HG03460 (cell line): ENCODE data around the gene RGL4.
"Not testable (repeated sequence)": the region's sequence is repeated elsewhere in the genome, so short reads cannot be mapped to it uniquely, and the experiment has no call there.

ENCODE experiments used
- ATAC-seq: cut with Tn5 transposase; IDR thresholded peaks from one replicate; pipeline ENCODE4 v1.9.1; 2021; ENCODE audit not compliant: unreplicated experiment

RGL4 gene

DNA sequence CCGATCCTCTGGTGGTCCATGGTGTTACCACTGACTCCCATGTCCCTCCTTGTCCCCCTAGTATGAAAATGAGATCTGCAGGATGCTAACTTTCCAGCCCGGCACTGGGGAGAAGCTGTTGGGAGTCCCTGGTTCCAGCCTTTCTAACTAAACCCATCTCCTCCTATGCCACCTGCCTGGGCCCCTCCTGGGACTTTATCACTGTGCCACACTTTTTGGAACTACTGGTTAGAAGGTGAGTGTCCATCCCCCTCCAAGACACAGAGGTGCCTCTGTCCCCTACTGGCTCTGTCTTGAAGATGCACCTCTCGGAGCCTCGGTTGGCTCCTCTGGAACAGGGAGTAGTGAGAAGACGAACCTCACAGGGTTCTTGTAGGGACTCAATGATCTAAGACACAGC is at the start of gene RGL4:
RGL4 (plus strand) TSS at position 301 of the 400 bp plus-strand sequence. CDS start 1,018 bp downstream, outside the sequence.
- no peak for ATAC-seq

DNA sequence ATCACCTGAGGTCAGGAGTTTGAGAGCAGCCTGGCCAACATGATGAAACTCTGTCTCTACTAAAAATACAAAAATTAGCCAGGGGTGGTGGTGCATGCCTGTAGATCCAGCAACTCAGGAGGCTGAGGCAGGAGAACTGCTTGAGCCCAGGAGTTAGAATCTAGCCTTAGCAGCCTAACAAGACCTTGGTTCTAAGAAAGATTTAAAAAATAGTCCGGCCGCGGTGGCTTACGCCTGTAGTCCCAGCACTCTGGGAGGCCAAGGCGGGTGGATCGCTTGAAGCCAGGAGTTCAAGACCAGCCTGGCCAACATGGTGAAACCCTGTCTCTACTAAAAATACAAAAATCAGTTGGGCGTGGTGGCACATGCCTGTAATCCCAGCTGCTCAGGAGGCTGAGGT is 44.3 kb upstream of the RGL4 start:
- ATAC-seq: not testable (repeated sequence)

DNA sequence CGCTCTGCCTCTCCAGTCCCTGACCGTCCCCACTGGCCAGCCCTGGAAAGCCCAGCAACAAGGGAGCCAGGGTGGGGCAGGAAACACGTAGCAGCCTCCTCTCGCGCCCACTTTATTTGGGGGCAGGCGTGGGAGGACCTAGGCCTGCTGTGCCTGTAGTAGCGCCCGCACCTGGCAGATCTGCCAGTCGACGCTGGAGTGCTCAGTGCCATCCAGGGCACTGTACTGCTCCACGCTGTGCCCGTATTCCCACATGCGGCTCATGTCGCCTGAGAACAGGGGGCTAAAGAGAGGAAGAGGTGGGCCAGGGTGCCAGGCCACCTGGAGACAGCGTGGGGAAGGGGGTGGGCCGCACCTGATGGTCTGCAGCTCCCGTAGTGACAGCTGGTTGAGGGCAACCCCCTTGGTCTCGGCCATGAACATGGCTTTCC is 41.7 kb upstream of the RGL4 start:
- no peak for ATAC-seq

- ATAC-seq: no peak
Observed at GRCh38 chr22:23651676-23652075, 39.1 kb upstream of the RGL4 start.

- ATAC-seq: no peak
Observed at GRCh38 chr22:23652286-23652685, 38.5 kb upstream of the RGL4 start.

DNA sequence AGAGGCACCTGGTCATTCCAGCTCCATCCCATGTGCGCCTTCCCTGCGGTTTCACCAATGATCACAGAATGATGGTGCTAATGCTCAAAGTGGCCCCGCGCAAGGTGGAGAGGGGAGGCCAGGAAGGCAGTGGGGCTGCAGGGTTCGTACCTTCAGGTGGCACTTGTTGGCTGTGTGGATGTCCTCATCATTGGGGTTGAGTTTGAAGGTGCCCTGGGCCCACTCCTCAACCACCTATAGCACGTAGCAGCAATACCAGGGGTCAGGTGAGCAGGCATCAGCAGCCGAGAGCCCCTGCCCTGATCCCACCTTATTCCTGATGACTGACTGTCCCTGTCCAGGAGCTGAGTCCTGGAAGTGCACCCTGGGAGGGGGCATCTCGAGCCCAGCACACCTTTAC is 38.1 kb upstream of the RGL4 start:
- ATAC-seq: no peak

- no peak for ATAC-seq
Observed at GRCh38 chr22:23655891-23656475, 34.8 kb upstream of the RGL4 start.

DNA sequence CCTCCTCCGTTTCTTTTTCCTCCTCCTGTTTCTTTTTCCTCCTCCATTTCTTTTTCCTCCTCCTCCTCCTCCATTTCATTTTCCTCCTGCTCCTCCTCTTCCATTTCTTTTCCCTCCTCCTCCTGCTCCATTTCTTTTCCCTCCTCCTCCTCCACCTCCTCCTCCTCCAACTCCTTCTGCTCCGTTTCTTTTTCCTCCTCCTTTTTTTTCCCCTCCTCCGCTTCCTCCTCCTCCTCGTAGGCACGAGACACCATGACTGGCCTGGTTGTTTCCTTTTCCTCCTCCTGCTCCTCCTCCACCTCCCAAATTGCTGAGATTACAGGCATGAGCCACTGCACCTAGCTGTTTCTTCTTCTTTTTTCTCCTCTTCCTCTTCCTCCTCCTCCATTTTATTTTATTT is 33.1 kb upstream of the RGL4 start:
- no peak for ATAC-seq

- ATAC-seq: not testable (repeated sequence)
Observed at GRCh38 chr22:23660381-23660780, 30.4 kb upstream of the RGL4 start.

DNA sequence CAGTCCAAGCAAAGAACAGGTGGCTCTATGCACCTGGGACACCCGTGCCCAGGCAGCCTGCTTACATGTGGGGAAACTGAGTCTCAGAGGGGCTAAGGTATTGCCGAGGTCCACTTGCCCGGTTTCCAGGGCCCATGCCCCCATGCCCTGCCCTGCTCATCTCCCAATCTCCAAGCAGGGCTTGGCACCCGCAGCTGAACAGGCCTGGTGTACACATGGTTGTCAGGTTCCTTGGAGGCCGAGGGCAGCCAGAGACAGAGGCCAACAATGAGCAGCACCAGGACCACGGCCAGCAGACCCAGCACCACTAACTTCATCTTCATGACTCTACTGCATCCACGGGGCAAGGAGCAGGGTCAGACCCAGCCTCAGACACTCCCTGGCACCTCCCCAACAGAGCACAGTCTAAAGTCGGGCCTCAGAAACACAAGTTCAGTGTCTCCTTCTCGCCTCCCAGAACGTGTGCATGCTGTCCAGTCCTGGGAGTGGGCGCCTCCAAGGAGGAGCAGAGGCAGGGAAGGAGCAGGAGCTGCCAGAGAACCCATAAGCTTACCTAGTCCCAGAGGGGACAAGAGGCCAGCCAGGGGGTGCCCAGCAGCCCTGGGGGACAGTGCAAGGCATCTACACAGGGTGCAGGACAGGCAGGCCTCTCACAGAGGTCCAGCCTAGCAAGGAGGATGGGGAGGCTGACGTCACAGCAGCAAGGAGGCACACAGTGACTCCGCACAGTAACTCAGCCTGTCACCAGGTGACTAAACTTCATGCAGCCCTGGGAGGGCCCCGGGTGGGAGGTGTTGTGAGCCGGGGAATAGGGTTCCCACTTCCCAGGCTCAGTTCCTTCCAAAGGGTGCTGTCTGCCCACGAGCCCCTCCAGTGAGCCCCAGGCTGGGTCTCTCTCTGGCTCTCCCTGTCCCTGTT is 20.2 kb upstream of the RGL4 start:
- ATAC-seq: no peak

GRCh38 chr22:23671387-23671786 is 19.4 kb upstream of the RGL4 start:
- ATAC-seq: not testable (repeated sequence)

DNA sequence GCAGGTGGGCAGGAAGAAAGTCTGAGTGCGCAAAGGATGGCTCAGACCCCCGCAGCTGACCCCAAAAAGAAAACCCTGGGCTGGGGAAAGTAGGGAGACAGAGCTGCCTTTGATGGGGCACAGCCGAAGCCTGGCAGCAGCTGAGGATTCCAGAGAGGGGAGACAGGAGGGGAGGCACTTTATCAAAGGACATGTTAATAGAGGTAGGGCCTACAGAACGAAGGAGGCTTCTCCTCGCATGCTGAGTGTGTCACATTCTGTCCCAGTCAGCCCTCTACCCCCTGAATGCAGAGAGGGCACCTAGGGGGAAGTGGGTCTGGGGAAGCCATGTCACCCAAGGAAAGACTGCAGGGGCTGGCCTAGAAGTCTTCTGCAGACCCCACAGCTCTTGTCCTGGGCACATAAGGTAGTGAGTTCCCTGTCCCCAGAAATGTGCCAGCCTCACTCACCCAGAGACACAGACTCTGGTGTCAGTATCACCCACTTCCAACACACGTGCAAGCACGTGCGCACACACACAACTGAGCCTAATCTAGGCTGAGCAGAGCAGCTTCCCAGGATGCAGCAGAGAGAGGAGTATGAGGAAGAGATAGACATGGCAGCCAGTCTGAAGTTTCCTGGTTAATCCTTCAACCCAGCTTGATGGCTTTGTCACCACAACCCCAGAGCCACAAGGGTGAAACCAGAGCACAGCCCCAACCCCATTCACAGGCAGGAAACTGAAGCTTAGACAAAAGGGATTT is 18.3 kb upstream of the RGL4 start:
- ATAC-seq: not testable (repeated sequence)

- no peak for ATAC-seq
Observed at GRCh38 chr22:23673050-23673620, 17.7 kb upstream of the RGL4 start.

- ATAC-seq: no peak
Observed at GRCh38 chr22:23673826-23674690, 16.8 kb upstream of the RGL4 start.

GRCh38 chr22:23674886-23675501 is 15.8 kb upstream of the RGL4 start:
- not testable (repeated sequence) for ATAC-seq

DNA sequence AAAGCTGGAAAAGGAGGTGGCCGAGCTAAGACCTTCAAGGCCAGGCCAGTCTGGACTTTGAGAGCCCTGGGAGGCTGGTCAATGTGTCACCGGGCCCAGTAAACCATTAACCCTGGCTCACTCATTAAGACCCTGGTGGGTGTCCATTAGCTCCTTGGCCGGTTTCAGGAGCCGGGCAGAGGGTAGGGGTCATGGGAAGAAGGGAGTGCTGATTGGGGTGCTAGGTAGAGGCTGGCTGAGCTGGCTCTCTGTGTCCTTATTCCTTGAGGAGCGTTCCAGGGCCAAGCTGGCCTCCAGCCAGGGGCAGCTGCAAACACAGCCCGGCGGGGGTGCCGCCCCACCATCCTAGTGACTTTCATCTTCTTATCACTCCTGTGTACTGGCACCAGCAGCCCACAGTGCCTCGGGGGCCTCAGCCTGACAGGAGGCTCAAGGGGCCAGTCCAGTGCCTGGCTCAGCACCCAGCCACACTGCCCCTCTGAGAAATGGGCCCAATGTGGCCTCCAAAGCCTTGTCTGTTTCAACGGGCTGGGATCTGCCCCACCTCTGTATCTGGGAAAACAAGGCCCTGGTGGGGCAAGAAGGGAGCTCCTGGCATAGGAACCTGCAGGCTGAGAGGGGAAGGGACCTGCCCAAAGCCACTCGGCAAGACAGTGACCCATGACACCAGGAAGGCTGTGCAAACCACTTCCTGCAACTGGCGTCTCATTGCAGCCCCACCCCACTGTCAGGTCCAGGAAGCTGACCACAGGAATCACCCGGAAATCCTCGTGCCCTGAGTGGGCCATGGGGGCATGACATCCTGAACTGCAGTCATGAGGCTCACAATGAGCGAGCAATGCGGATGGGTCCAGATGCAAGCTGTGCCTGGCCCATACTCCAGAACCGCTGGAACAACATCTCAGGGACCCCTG is 15.1 kb upstream of the RGL4 start:
- ATAC-seq: no peak

GRCh38 chr22:23676841-23677700 is 13.7 kb upstream of the RGL4 start:
- not testable (repeated sequence) for ATAC-seq

DNA sequence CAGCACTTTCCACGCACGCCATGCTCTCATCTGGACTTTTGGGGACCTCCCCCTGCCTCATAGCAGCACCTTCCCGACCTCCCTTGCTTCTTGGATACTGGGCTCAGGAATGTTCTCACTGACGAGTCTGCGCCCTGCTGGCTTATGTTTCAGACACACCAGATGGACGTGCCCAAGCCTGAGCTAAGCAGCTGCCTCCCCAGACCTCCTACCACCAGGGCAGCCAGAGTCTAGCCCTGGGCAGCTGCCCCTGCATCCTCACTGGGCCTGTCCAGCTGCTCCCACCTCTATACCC is 13.2 kb upstream of the RGL4 start:
- ATAC-seq: no peak
